CD14-positive monocyte (primary cell): ENCODE results near the gene TMEM167B. TPM values are rescaled to one million over a fixed set of nuclear protein-coding genes. Genes with fewer than 3 reads are reported as not detected.

ENCODE experiments used
- DNase-seq, 3 donors: peaks; one replicate each; pipeline ENCODE4 v3.0.0-alpha.2; 2011 to 2022
- H2AFZ ChIP-seq: 2 replicates; pipeline ENCODE4 v1.6.0; 2012; ENCODE audit warnings: mild to moderate bottlenecking, low read depth, low read length, inconsistent platforms; ENCODE audit not compliant: insufficient read depth, poor library complexity, severe bottlenecking
- H3K27ac ChIP-seq, 2 donors: 1 replicate in 1 of 2; 2 replicates in 1 of 2; pipeline ENCODE4 v1.5.1; 2012 to 2013; ENCODE audit warnings: low read length in 2 of 2, control low read depth in 1 of 2, inconsistent platforms in 1 of 2, low read depth in 1 of 2, mild to moderate bottlenecking in 1 of 2
- H3K27me3 ChIP-seq, 2 donors: one replicate each; pipeline versions ENCODE4 v1.6.0 to v1.6.1; 2011 to 2013; ENCODE audit warnings: low read length in 2 of 2; ENCODE audit not compliant: control insufficient read depth in 2 of 2, insufficient read depth in 2 of 2
- H3K36me3 ChIP-seq, 2 donors: replicated peaks in 1 of 2; 1 replicate in 1 of 2; 2 replicates in 1 of 2; pipeline versions ENCODE4 v1.5.1 to v1.6.1; 2012 to 2013; ENCODE audit warnings: low read length in 2 of 2, control low read depth in 1 of 2, inconsistent platforms in 1 of 2, mild to moderate bottlenecking in 1 of 2; ENCODE audit not compliant: insufficient read depth in 2 of 2, control insufficient read depth in 1 of 2
- H3K4me1 ChIP-seq, 2 donors: 1 replicate in 1 of 2; 2 replicates in 1 of 2; pipeline versions ENCODE4 v1.5.1 to v1.6.1; 2012 to 2013; ENCODE audit warnings: low read length in 2 of 2, control low read depth in 1 of 2, inconsistent platforms in 1 of 2, mild to moderate bottlenecking in 1 of 2, moderate library complexity in 1 of 2; ENCODE audit not compliant: insufficient read depth in 2 of 2, control insufficient read depth in 1 of 2
- H3K4me2 ChIP-seq: replicated peaks from 2 replicates; pipeline ENCODE3; 2012; ENCODE audit warnings: low read length, moderate library complexity, mild to moderate bottlenecking; ENCODE audit not compliant: poor library complexity, severe bottlenecking; ENCODE audit errors: extremely low read depth
- H3K4me3 ChIP-seq, 3 experiments: fragments of 200-600 bp in 1 of 3; sonication (generic) in 1 of 3; replicated peaks in 1 of 3; 1 replicate in 2 of 3; 2 replicates in 1 of 3; pipeline ENCODE4 v1.5.1; 2011 to 2013; ENCODE audit warnings: low read length in 3 of 3, mild to moderate bottlenecking in 3 of 3, control low read depth in 2 of 3, low read depth in 2 of 3, inconsistent platforms in 1 of 3, moderate library complexity in 1 of 3
- H3K79me2 ChIP-seq: 2 replicates; pipeline ENCODE4 v1.6.0; 2012; ENCODE audit warnings: mild to moderate bottlenecking, control low read depth, inconsistent platforms, low read length, moderate library complexity; ENCODE audit not compliant: insufficient read depth
- H3K9ac ChIP-seq: 2 replicates; pipeline ENCODE4 v1.6.0; 2017; ENCODE audit warnings: low read length, mild to moderate bottlenecking; ENCODE audit not compliant: insufficient read depth, poor library complexity, severe bottlenecking
- H3K9me3 ChIP-seq, 2 donors: replicated peaks in 1 of 2; 1 replicate in 1 of 2; 2 replicates in 1 of 2; pipeline versions ENCODE4 v1.5.1 to v1.6.1; 2012 to 2013; ENCODE audit warnings: low read length in 2 of 2, control low read depth in 1 of 2; ENCODE audit not compliant: control insufficient read depth in 1 of 2, insufficient read depth in 1 of 2
- H4K20me1 ChIP-seq: 2 replicates; pipeline ENCODE4 v1.6.0; 2012; ENCODE audit warnings: mild to moderate bottlenecking, low read length, control low read depth, moderate library complexity; ENCODE audit not compliant: insufficient read depth
- H3K27ac Mint-ChIP-seq, 7 donors: one replicate each; pipeline ENCODE4 v1.8.0; 2020; ENCODE audit warnings: mild to moderate bottlenecking in 7 of 7, mixed read lengths in 7 of 7, moderate library complexity in 6 of 7, inconsistent platforms in 2 of 7
- H3K27me3 Mint-ChIP-seq, 3 donors: one replicate each; pipeline ENCODE4 v1.8.0; 2021 to 2022; ENCODE audit warnings: low read depth in 3 of 3, mild to moderate bottlenecking in 3 of 3, mixed read lengths in 3 of 3, moderate library complexity in 3 of 3, inconsistent platforms in 1 of 3
- H3K36me3 Mint-ChIP-seq, 2 donors: one replicate each; pipeline ENCODE4 v1.8.0; 2020; ENCODE audit warnings: mixed read lengths in 2 of 2, inconsistent platforms in 1 of 2, mild to moderate bottlenecking in 1 of 2
- H3K4me1 Mint-ChIP-seq: one replicate; pipeline ENCODE4 v1.8.0; 2020; ENCODE audit warnings: mild to moderate bottlenecking, mixed read lengths
- H3K4me3 Mint-ChIP-seq, 2 donors: one replicate each; pipeline ENCODE4 v1.8.0; 2020; ENCODE audit warnings: mild to moderate bottlenecking in 2 of 2, mixed read lengths in 2 of 2, moderate library complexity in 1 of 2
- H3K9me3 Mint-ChIP-seq, 7 donors: one replicate each; pipeline ENCODE4 v1.8.0; 2020 to 2022; ENCODE audit warnings: mixed read lengths in 7 of 7, mild to moderate bottlenecking in 6 of 7, moderate library complexity in 6 of 7, inconsistent platforms in 2 of 7
- CTCF ChIP-seq: fragments of 200-600 bp; IDR thresholded peaks from one replicate; pipeline ENCODE4 v1.8.0; 2022; ENCODE audit warnings: antibody characterized with exemption, mild to moderate bottlenecking
- WGBS: methylation state at CpG from one replicate; pipeline ENCODE4 v1.1.5; 2013; ENCODE audit warnings: missing lambda C conversion rate; ENCODE audit not compliant: insufficient coverage; 5-methylcytosine and 5-hydroxymethylcytosine counted together
- intact Hi-C, 2 donors: fragments of 100-400 bp; cut with micrococcal nuclease; formaldehyde crosslinking; loops; one replicate each; pipeline versions ENCODE4 v1.15.0 to v1.15.1; 2023
- polyA plus RNA-seq, 3 donors: library from polyadenylated mRNA; depleted of rRNA in 1 of 3; unstranded in 2 of 3; stranded (reverse) in 1 of 3; fragments of 300-500 nt in 2 of 3; fragments of >200 nt in 1 of 3; fragmentation: Illumina TruSeq in 2 of 3; gene quantifications; 1 replicate in 2 of 3; 2 replicates in 1 of 3; pipeline ENCODE4 v1.2.3, GENCODE V29; 2012 to 2021

TMEM167B gene
- polyA plus RNA-seq, 3 donors, result 39.2 to 50.8 (median 43.3) TPM

- no peak for DNase-seq
- intact Hi-C loops, result loop anchor here (5.0 kb wide), 2 partner anchors 53 to 348 kb away; partner anchors contain the start of genes WDR47 (in 2 of the 2) and STXBP3 (in 1 of the 2)
- Mint-ChIP-seq H3K27me3 (no peaks in the 10 kb centered on the region), H3K36me3 (peaks cover 41 to 47% of the 10 kb centered on the region in 2 donors), H3K4me3 (no peak overlapping the region), H3K4me1 (peaks cover 29% of the 10 kb centered on the region), H3K27ac (peak overlapping the region in 2 of 7 donors; percentile 7 to 43), H3K9me3 (peaks cover 0 to 4% (median 0%) of the 10 kb centered on the region in 7 donors)
- Histone ChIP-seq H3K27me3 (no peaks in the 10 kb centered on the region), H3K9ac (no peak overlapping the region), H3K79me2 (peaks cover 64% of the 10 kb centered on the region), H3K4me3 (no peak overlapping the region), H3K27ac (peak overlapping the region in 1 of 2 donors; percentile 43), H3K36me3 (peaks cover 36 to 44% of the 10 kb centered on the region in 2 donors), H3K4me2 (no peak overlapping the region), H4K20me1 (peaks cover 14% of the 10 kb centered on the region), H3K9me3 (no peaks in the 10 kb centered on the region), H2AFZ (no peak overlapping the region), H3K4me1 (peaks cover 24 to 31% of the 10 kb centered on the region in 2 donors)
- 100% methylated on average over 1 of the region's 1 CpG for WGBS
- no peak for TF ChIP-seq CTCF
These were observed 4.3 kb downstream of the TMEM167B start for GRCh38 chr1:109094871-109095270.

GRCh38 chr1:109095631-109096030, 5.1 kb downstream of the TMEM167B start:
- no peak overlapping the region for H2AFZ ChIP-seq
- peaks cover 20 to 30% of the 10 kb centered on the region in 2 donors for H3K4me1 ChIP-seq
- H3K36me3 ChIP-seq, result peaks cover 36 to 44% of the 10 kb centered on the region in 2 donors
- H3K4me1 Mint-ChIP-seq, result peaks cover 23% of the 10 kb centered on the region
- no peaks in the 10 kb centered on the region for H3K27me3 Mint-ChIP-seq
- H3K9ac ChIP-seq, result no peak overlapping the region
- H3K27ac ChIP-seq, result no peak overlapping the region
- DNase-seq, result no peak
- TF ChIP-seq CTCF, result no peak
- WGBS, result no CpG with 5 or more reads among the region's 1 CpG
- no peak overlapping the region for H3K4me3 ChIP-seq
- H3K4me2 ChIP-seq, result no peak overlapping the region
- intact Hi-C loops, result loop anchor here (5.0 kb wide), 2 partner anchors 53 to 348 kb away; partner anchors contain the start of genes STXBP3 (in 1 of the 2) and WDR47 (in 1 of the 2)
- H3K9me3 ChIP-seq, result no peaks in the 10 kb centered on the region
- no peaks in the 10 kb centered on the region for H3K9me3 Mint-ChIP-seq
- peaks cover 14% of the 10 kb centered on the region for H4K20me1 ChIP-seq
- no peak overlapping the region for H3K4me3 Mint-ChIP-seq
- H3K36me3 Mint-ChIP-seq, result peaks cover 41 to 47% of the 10 kb centered on the region in 2 donors
- H3K79me2 ChIP-seq, result peaks cover 70% of the 10 kb centered on the region
- H3K27ac Mint-ChIP-seq, result no peak overlapping the region
- H3K27me3 ChIP-seq, result no peaks in the 10 kb centered on the region
